HG03457 (cell line): ENCODE data around the gene MND1.
"Not testable (repeated sequence)": the region's sequence is repeated elsewhere in the genome, so short reads cannot be mapped to it uniquely, and the experiment has no call there.

Experiments used
- ATAC-seq: cut with Tn5 transposase; IDR thresholded peaks from one replicate; pipeline ENCODE4 v1.9.1; 2021; ENCODE audit warnings: moderate number of reproducible peaks; ENCODE audit not compliant: unreplicated experiment

Gene MND1

GRCh38 chr4:153401501-153401900, 57.0 kb downstream of the MND1 start:
- ATAC-seq = no peak

- no peak for ATAC-seq
Measured at GRCh38 chr4:153402366-153402765, 57.9 kb downstream of the MND1 start.

- no peak for ATAC-seq
Measured at GRCh38 chr4:153403726-153404125, 59.2 kb downstream of the MND1 start.

GRCh38 chr4:153407906-153408305, 63.4 kb downstream of the MND1 start:
- no peak for ATAC-seq

GRCh38 chr4:153408932-153409331, 64.4 kb downstream of the MND1 start:
- ATAC-seq = no peak

- ATAC-seq = no peak
Measured at GRCh38 chr4:153409412-153409811, 64.9 kb downstream of the MND1 start.

- no peak for ATAC-seq
Measured at GRCh38 chr4:153409924-153410501, 65.5 kb downstream of the MND1 start.

GRCh38 chr4:153413842-153414241, 69.4 kb downstream of the MND1 start:
- ATAC-seq = no peak

- not testable (repeated sequence) for ATAC-seq
Measured at GRCh38 chr4:153416456-153416855, 72.0 kb downstream of the MND1 start.

- no peak for ATAC-seq
Measured at GRCh38 chr4:153418121-153418520, 73.6 kb downstream of the MND1 start.

GRCh38 chr4:153418558-153418957, 74.1 kb downstream of the MND1 start:
- ATAC-seq = no peak

GRCh38 chr4:153419029-153419428, 74.5 kb downstream of the MND1 start:
- ATAC-seq = no peak

GRCh38 chr4:153419673-153420278, 75.3 kb downstream of the MND1 start:
- no peak for ATAC-seq

GRCh38 chr4:153420361-153420760, 75.9 kb downstream of the MND1 start:
- ATAC-seq = no peak

GRCh38 chr4:153421941-153422340, 77.5 kb downstream of the MND1 start:
- peak; percentile 55 for ATAC-seq

- no peak for ATAC-seq
Measured at GRCh38 chr4:153426207-153426885, 81.9 kb downstream of the MND1 start.

- ATAC-seq = no peak
Measured at GRCh38 chr4:153427363-153428071, 83.0 kb downstream of the MND1 start.

GRCh38 chr4:153428941-153429475, 84.5 kb downstream of the MND1 start:
- ATAC-seq = no peak

GRCh38 chr4:153432965-153433753, 88.7 kb downstream of the MND1 start:
- peak; percentile 90 for ATAC-seq

GRCh38 chr4:153433754-153434105, 89.2 kb downstream of the MND1 start:
- ATAC-seq = no peak

- ATAC-seq = no peak
Measured at GRCh38 chr4:153434190-153434589, 89.7 kb downstream of the MND1 start.
